GM18502 (cell line): ENCODE results near the gene TMEM220.
A peak's percentile ranks its signal among the peaks of the same experiment; 100 is the strongest.
"Not testable (repeated sequence)": the region's sequence is repeated elsewhere in the genome, so short reads cannot be mapped to it uniquely, and the experiment has no call there.

Experiments used
- ATAC-seq: cut with Tn5 transposase; IDR thresholded peaks from one replicate; pipeline ENCODE4 v1.9.1; 2021; ENCODE audit warnings: mild to moderate bottlenecking; ENCODE audit not compliant: unreplicated experiment, poor library complexity

The TMEM220 gene

DNA sequence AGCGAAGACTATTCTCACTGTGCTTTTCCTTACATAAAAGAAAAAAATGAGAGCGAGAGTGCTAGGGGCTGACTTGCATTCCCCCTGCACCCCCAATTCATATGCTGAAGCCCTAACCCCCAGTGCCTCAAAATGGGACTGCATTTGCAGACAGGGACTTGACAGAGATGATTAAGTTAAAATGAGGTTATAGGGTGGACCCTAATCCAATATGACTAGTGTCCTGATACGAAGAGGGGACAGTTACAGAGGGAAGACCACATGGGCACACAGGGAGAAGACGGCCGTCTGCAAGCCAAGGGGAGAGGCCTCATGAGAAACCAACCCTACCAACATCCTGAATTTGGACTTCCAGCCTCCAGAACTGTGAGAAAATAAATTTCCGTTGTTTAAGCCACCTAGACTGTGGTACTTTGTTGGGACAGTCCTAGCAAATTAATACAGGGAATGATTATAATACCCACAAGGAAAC is 1.6 kb upstream of the TMEM220 start:
- ATAC-seq, result no peak

DNA sequence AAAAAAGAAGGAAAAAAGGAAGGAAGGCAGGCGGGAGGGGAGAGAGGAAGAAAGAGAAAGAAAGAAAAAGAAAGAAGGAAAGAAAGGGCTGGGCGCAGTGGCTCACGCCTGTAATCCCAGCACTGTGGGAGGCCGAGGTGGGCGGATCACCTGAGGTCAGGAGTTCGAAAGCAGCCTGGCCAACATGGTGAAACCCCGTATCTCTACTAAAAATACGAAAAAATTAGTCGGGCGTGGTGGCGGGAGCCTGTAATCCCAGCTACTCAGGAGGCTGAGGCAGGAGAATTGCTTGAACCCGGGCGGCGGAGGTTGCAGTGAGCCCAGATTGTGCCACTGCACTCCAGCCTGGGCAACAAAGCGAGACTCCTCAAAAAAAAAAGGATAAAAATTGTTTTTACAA is 424 bp upstream of the TMEM220 start:
- ATAC-seq, result not testable (repeated sequence)

DNA sequence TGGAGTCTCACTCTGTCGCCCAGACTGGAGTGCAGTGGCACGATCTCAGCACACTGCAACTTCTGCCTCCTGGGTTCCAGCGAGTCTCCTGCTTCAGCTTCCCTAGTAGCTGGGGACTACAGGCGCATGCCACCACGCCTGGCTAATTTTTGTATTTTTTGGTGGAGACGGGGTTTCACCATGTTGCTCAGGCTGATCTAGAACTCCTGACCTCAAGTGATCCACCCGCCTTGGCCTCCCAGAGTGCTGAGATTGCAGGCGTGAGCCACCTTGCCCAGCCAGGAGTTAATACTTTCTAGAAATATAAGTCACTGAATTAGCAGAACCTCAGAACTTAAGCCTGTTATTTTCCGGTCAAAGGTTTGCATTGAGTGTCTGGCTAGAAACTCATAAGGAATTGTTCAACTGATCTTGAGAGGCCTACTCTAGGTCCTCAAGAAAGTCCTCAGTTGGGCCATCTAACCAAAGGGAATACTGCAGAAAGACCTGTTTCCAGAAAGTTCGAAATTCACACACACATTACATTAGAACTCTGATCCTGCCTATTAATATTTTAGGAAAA is 1.4 kb downstream of the TMEM220 start:
- no peak for ATAC-seq

- ATAC-seq, result no peak
These were observed 2.6 kb downstream of the TMEM220 start for GRCh38 chr17:10727192-10727591.

GRCh38 chr17:10726196-10726595 is 3.6 kb downstream of the TMEM220 start:
- ATAC-seq, result no peak

- ATAC-seq, result no peak
These were observed 4.6 kb downstream of the TMEM220 start for GRCh38 chr17:10725262-10725661.

- no peak for ATAC-seq
These were observed 5.2 kb downstream of the TMEM220 start for GRCh38 chr17:10724546-10725195.

- ATAC-seq, result no peak
These were observed 11.3 kb downstream of the TMEM220 start for GRCh38 chr17:10718547-10718946.

- no peak for ATAC-seq
These were observed 13.6 kb downstream of the TMEM220 start for GRCh38 chr17:10716218-10716617.

GRCh38 chr17:10713318-10713717 is 16.5 kb downstream of the TMEM220 start:
- ATAC-seq, result no peak

DNA sequence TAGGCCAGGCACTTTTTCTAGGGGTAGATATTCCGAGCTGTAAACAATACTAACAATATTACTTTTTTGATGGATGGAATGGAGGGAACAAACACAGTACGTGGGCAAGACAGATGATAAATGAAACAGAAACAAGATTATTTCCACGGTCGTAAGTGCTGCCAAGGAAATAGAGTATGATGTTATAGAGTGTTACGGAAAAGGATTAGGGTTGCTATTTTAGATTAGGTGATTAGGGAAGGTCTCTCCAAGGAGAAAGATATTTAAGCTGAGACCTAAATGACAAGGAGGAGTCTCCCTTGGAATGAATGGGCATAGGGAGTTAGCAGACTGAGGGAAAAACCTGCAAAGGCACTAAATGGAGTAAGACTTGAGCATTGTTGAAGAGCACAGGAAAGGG is 24.1 kb downstream of the TMEM220 start:
- no peak for ATAC-seq

- ATAC-seq, result no peak
These were observed 27.2 kb downstream of the TMEM220 start for GRCh38 chr17:10702574-10702973.

DNA sequence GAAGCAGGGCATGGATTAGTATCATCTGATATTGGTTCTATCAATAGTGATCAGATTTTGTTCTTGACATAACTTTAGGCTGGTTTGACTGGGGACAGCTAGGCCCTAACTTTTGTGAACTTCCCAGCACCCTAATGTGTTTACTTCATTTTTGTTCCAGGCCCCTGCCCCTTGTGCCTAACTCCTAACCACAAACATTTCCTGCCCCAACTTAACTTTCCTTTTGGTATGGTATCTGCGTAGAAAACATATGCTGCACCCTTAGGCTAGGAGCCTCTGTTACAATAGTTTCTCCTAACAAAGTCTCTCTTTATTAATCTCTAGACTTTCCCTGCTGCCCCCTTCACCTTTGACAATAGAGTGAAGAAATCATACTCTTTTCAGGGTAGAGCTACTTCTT is 30.0 kb downstream of the TMEM220 start:
- no peak for ATAC-seq

DNA sequence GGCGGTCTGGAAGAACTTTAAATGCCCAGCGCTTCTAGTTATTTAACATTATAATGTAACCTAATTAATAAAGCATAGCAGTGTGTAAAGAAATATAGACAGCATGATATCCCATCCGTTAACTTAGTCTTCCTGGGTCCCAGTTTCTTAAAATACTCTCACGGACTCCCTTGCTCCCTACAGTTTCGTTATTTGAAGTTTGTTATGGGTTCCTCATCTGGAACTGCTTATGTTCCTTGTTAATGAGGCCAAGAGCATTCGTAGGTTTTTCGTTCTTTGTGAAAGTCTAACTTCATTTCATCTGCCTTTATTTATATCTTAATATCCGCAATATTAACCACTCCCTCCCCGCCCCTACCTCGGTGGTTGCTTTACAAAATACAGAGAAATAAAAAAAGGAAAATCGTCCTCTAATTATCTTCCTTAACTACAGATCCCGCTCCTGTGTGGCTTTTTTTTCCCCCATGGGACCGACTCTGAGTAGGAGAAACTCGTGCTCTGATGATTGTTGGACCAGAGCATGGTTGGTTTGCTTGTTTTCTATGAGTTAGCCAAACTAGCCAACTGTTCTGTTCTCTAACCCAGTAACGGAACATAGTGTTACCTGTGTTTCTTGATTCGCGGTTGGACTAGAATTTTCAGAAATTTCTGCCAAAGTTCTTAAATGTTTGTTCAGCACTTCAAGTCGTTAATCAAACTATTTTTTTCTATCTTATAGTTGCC is 31.6 kb downstream of the TMEM220 start:
- no peak for ATAC-seq

- peak; percentile 96 for ATAC-seq
These were observed 32.4 kb downstream of the TMEM220 start, which contains the start of the genes ADPRM and SCO1 for GRCh38 chr17:10697092-10698081. ADPRM (plus strand) TSS chr17:10697594; CDS start chr17:10704927, 7,333 bp downstream. SCO1 (minus strand) TSS chr17:10697533; CDS start chr17:10697507, 26 bp downstream.

- ATAC-seq, result not testable (repeated sequence)
These were observed 33.9 kb downstream of the TMEM220 start for GRCh38 chr17:10695875-10696407.

GRCh38 chr17:10687499-10687898 is 42.3 kb downstream of the TMEM220 start:
- ATAC-seq, result no peak

DNA sequence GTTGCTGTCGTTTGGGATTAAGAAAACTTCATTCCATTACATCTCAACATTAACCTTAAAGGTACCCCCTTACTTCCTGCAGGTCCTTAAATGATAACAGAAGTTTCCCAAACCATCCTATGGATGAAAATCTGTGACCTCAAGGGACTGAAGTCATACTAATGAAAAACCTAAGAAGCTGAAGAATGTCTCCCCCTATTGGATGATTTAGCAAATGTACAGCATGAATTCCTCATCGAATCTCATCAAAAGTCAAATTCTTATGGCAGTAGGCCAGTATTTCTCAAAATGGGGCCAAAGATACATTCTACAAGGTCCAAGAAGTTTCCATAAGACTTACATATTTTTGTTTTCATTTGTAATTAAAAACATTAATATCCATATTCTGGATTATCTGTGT is 46.0 kb downstream of the TMEM220 start:
- no peak for ATAC-seq

DNA sequence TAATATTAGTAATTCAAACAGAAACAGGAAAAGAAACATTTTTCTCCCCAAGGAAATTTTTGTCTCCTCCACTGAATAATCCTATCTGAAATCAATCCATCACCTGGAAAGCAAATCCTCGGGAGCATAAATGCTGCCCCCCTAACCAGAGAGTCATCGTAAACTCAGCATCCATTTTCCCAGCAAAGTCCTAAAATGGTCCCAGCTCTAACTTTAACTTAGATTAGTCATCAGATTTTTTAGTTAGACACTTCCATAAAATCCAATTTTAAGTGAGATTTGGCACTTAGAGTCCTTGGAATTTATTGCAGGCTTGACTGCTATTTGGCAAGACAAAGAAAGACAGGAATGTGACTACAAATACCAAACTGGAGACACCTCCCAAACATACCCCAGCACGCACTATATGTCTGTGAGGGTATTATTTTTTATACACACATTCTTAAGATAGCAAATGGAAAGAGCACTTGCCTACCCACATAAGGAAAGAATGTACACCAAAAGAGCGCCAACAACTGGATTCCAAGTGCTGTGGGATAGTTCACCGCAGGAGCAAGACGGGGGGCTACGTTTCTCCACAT is 47.9 kb downstream of the TMEM220 start:
- ATAC-seq, result no peak

DNA sequence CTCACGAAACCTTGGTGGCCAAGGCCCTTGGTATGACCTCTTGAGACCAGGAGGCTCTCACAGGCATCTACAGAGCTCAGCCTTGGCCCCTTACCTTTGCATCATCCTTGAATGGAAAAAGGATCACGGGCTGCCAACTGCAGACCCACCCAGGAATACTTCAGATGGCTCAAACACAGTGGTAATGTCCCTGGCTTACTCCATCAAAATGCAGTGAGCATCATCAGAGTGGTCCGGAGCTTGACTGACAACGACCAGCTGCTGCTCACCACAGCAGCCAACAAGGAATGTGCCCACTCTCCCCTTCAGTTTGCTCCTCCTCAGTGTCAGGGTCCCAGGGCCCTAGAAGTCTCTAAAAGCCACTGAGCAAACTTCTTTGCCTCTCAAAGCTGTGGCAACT is 55.1 kb downstream of the TMEM220 start:
- ATAC-seq, result no peak
